HG03064 (cell line): ENCODE data around the gene PRKAA2.

Source experiments
- ATAC-seq: cut with Tn5 transposase; IDR thresholded peaks from one replicate; pipeline ENCODE4 v1.9.1; 2021; ENCODE audit warnings: low read depth; ENCODE audit not compliant: unreplicated experiment

PRKAA2 gene

DNA sequence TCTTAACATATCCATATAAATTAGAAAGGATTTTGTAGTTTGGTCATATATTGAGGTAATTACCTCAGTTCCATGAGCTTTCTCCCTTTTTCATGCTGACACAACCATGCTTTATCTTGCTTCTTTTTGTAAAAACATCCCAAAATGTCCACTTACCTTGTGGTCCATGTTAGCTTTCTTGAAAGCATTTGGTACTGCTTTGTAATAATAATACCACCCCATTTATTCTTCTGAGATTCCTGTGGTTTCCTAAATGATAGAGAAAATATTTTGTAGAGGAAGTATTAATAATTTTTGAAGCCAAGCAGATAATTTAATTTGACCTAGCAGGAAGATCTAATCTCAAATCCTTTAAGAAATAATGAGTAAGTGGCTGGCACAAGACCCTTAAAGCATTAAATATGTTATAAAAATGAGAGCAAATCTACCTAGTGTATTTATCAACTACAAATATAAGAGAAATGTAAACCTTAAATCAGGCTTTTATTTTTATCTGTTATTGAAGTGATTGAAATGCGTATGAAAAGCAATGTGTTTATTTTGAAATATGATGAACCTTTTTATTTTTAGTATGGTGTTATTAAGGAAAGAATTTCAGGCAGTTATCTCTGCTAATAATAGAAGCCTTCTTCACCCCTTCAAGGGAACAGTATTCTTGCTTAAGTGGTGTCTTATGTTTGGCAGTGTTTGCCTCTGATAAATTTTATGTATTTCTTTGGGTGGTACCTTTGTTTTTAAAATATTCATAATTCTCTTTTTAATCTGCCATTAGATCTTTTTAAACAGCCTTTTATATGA is 9.2 kb downstream of the PRKAA2 start:
- ATAC-seq = no peak

- ATAC-seq = no peak
Observed at GRCh38 chr1:56655991-56656613, 11.0 kb downstream of the PRKAA2 start.

DNA sequence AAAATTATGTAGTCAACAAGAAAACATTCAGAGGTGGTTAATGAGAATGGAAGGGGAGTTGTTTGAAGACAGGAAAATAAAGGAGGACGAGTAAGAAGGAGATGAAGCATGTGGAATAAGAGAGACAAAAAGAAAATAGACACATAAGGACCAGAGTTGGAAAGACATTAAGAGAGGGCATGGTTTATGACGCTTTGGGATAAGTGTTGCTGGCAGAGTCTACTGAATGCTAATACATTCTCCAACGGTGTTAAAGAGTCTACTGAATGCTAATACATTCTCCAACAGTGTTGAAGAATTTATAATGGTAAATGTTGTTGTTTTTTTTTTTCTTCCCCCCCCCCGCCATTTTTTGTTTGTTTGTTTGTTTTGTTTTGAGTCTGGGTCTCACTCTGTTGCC is 13.1 kb downstream of the PRKAA2 start:
- no peak for ATAC-seq

DNA sequence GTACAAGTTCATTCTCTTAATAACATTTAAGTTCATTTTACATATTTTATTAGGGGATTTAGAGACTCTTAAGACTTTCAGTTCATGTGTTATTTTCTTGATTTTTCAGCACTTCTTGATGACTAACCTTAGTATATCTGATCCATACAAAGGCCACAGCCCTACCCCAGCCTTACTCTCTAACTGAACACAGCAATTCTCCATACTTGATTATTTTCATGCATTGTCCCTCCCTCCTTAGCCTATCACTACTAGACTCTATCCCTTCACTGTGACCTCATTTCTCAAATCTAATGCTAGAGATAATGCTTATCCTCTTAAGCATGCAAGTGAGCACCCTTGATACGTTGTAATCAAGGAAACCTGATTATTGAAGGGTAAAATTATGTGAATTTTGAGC is 15.2 kb downstream of the PRKAA2 start:
- ATAC-seq = no peak

DNA sequence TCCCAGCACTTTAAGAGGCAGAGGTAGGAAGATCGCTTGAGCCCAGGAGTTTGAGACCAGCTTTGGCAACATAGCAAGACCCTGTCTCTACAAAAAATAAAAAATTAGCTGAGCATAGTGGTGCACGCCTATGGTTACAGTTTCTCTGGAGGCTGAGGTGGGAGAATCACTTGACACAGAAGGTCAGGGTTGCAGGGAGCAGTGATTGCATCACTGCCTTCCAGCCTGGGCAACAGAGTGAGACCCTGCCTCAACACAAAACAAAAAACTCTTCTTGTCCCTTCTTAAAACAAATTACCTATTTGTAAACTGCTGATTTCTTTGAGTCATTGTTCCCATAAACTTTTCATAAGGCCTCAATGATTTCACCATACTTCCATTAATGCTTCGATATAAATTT is 18.7 kb downstream of the PRKAA2 start:
- ATAC-seq = no peak

GRCh38 chr1:56665384-56665783 is 20.3 kb downstream of the PRKAA2 start:
- ATAC-seq = no peak

GRCh38 chr1:56666112-56666608 is 21.0 kb downstream of the PRKAA2 start:
- no peak for ATAC-seq

GRCh38 chr1:56670350-56670749 is 25.2 kb downstream of the PRKAA2 start:
- no peak for ATAC-seq

- ATAC-seq = no peak
Observed at GRCh38 chr1:56671085-56671484, 26.0 kb downstream of the PRKAA2 start.

DNA sequence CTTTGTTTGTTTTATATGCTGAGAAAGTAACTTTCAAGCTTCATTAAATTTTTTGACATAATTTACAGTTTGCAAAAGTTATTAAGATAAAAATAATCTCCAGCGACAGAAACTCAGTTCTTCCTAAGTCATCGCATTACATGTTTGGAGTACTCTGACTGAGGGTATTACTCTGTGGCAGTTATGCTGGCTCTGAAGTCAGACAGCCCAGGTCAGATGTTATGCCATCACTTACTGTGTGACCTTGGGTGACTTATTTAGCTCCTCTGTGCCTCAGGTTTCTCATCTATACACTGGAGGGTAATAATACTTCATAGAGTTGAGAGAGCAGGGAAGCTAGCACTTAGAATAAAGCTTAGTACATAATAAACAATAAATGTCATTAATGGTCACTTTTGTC is 26.4 kb downstream of the PRKAA2 start:
- ATAC-seq = no peak

DNA sequence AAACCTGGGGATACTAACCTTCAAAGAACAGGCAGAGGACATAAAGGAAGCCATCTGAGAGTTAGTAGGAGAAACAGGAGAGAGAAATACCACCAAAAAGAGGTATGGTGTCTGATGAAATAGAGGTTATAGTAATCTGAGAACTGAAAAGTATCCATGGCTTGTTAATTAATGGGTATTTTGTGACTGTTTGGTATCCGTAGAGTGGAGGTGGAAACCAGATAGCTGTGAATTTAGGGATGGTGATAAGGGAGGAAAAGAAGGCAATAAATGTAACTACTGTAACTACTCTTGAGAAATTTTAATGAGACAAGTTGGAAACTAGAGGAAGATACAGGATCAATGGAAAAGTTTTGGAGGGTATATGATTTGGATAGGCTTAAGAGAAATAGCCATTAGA is 27.5 kb downstream of the PRKAA2 start:
- no peak for ATAC-seq

GRCh38 chr1:56675763-56676162 is 30.6 kb downstream of the PRKAA2 start:
- ATAC-seq = no peak

DNA sequence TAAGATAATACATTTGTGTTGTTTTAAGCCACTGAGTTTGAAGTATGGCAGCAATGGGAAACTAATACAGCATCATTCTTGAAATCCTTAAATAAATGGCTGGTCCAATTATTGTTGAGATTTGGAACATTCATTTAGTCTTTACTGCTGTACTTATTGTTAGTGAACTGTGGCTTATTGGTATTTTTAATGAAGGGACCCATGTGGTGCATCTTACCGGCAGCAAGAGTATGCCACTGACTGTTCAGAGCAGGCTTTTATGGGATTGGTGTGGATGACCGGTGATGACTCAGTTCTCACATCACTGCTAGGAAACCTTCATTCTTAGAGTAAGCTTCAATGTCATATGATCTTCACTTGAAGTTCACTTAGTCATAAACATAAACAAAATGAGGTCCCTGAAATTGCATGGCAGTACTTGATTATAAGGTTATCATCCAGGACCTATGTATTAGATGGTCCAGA is 31.5 kb downstream of the PRKAA2 start:
- ATAC-seq = no peak

GRCh38 chr1:56683569-56683968 is 38.5 kb downstream of the PRKAA2 start:
- ATAC-seq = no peak

GRCh38 chr1:56686169-56686568 is 41.1 kb downstream of the PRKAA2 start:
- ATAC-seq = no peak

GRCh38 chr1:56688522-56689026 is 43.5 kb downstream of the PRKAA2 start:
- no peak for ATAC-seq

DNA sequence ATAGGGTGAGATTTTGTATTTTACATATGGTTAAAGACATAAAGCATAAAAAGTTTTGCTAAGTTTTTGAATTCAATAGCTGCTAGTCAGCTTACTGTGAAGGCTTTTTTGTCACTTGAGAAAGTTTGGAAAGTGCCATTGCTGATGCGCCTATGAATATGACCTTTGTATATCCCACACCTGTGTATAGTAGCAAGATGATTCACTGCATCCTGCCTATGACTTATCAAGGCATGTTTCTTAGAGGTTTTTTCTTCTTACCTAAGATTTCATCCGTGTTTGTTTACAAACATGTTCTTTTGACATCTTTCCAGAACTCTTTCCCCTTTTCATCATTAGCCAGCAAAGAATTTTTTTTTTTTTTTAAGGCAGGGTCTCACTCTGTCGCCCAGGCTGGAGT is 51.5 kb downstream of the PRKAA2 start:
- ATAC-seq = no peak

- ATAC-seq = no peak
Observed at GRCh38 chr1:56703747-56704146, 58.6 kb downstream of the PRKAA2 start.

- ATAC-seq = no peak
Observed at GRCh38 chr1:56707379-56707778, 62.3 kb downstream of the PRKAA2 start.

GRCh38 chr1:56709269-56709880 is 64.3 kb downstream of the PRKAA2 start:
- no peak for ATAC-seq

DNA sequence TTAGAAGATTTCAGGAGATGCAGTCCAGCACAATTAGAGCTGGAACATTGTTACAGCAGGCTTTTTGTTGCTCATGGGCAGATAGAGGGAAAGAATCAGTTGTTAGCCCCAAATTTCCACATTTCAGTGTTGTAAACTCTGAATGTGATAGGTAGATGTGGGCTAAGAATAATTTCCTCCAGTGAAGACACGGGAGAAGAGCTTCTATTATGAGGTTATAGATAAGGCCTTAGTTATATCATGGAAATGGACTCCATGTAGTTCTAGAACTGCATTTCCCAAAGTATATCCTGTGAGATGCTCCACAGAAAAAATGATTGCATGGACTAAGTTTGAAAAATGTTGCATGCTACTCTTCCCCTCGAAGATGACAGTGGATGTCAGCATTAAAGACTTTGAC is 64.9 kb downstream of the PRKAA2 start:
- no peak for ATAC-seq
